Activated CD8-positive, alpha-beta memory T cell treated with anti-CD3 and anti-CD28 coated beads, Interleukin-2, amount 50 U/mL, for 1 hour (primary cell): ENCODE data around the gene SBK2.
A peak's percentile ranks its signal among the peaks of the same experiment; 100 is the strongest.
"Not testable (repeated sequence)": the region's sequence is repeated elsewhere in the genome, so short reads cannot be mapped to it uniquely, and the experiment has no call there.

Experiments used
- DNase-seq: peaks from one replicate; pipeline ENCODE4 v3.0.0-alpha.2; 2020; ENCODE audit errors: extremely low read depth

SBK2 gene

DNA sequence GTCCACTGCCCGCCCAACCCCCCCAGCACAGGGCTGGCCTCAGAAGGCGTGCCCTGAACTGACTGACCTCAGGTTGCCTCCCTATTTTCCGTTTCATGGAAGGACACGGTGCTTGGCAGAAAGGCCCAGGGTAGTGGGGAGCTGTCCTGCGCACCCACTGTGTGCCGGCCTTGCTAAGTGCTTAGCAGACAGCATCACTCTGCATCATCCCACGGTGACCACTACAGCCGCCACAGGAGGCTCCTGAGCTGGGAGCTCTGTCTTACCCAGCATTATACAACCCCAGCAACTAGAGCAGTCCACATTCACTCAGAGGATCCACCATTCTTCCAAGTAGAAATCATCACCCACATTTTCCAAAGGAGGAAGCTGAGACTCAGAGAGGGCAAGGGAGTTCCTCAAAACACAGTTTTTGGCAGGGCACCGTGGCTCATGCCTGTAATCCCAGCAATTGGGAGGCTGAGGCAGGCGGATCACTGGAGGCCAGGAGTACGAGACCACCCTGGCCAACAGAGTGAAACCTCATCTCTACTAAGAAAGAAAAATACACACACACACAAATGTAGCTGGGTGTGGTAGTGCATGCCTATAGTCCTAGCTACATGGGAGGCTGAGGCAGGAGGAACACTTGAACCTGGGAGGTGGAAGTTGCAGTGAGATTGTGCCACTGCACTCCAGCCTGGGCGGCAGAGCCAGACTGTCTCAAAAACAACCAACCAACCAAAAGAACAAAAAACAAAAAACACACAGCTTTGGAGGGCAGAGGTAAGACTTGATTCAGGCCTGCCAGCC lies 1.6 kb downstream of the SBK2 start:
- DNase-seq, result no peak

DNA sequence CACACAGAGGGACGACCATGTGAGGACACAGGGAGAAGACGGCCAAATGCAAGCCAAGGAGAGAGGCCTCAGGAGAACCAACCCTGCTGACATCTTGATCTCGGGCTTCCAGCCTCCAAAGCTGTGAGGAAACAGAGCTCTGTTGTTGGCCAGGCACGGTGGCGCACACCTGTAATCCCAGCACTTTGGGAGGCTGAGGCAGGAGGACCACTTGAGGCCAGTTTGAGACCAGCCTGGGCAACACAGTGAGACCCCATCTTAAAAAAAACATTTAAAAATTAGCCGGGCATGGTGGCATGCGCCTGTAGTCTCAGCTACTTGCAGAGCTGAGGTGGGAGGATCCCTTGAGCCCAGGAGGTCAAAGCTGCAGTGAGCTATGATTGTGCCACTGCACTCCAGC lies 2.7 kb downstream of the SBK2 start:
- DNase-seq, result not testable (repeated sequence)

DNA sequence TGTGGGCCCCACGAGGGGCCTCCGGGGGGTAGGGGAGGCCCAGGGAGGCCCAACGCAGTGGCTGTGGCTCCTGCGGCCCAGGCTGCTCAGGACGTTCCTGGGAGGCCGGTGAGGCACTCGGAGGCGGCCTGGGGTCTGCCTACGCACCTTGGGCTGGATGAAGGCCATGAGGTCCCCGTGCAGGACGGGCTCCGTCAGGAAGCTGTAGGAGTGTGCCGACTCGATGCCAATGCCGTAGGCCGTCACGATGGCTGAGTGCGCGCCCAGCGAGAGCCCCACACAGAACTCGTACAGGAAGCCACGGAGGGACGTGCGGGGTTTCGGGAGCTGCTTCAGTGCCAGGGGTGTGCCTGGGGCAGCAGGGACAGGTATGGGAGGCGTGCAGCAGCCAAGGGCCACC lies 5.9 kb downstream of the SBK2 start:
- DNase-seq, result no peak

DNA sequence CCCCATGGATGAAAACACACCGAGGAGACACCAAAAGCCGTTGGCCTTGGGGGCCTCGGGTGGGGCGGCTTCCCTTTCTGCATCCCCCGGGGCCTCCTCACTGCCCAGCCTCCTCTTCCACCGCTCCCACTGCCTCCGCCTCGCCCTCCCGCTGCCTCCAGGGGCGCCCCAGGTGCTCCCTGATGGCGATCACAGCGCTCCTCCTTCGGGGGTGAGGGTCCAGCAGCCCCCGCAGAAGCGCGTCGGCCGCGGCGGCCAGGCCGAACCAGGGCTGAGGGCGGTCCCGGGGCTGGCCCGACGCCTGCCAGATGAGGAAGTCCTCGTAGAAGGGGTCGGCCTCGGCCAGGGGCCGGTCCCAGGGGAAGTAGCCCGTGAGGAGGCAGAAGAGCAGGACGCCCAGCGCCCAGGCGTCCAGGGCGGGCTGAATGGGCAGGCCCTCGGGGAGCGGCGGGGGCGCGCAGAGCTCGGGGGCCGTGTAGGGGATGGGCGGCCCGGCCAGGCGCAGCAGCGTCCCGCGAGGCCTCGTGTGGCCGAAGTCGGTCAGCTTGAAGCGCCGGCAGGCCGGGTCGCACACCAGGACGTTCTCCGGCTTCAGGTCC lies 7.2 kb downstream of the SBK2 start:
- no peak for DNase-seq

DNA sequence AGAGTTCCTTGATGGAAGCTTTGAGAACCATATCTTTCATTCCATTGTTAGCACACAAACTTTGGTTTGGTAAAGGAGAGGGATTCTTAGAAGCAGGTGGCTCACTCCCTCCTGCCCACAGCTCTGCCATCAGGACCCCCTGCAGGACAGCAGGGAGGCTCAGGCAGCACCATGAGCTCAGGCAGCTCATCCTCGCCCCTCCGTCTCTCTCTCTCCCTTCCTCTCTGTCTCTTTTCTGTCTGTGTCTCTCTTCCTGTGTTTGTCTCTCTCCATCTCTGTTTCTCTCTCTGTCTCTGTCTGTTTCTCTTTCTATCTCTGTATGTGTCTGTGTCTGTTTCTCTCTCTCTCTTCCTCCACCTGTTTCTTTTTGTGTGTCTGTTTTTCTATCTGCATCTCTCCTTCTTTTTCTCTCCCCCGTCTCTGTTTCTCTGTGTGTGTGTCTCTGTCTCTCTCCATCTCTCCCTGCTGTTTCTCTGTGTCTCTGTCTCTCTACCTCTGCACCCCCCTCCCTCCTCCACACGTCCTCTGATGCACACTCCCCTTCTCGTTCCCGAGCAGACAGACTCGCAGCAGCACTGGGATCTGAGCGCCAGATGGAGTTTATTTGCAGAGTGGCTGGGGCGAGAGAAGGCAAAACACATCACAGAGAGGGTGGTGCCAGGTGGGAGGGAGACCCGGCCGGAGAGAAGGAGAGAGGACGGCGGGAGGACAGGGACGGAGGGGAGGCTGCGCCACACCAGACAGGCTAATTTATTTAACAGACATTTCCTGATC lies 8.7 kb downstream of the SBK2 start:
- DNase-seq, result no peak

DNA sequence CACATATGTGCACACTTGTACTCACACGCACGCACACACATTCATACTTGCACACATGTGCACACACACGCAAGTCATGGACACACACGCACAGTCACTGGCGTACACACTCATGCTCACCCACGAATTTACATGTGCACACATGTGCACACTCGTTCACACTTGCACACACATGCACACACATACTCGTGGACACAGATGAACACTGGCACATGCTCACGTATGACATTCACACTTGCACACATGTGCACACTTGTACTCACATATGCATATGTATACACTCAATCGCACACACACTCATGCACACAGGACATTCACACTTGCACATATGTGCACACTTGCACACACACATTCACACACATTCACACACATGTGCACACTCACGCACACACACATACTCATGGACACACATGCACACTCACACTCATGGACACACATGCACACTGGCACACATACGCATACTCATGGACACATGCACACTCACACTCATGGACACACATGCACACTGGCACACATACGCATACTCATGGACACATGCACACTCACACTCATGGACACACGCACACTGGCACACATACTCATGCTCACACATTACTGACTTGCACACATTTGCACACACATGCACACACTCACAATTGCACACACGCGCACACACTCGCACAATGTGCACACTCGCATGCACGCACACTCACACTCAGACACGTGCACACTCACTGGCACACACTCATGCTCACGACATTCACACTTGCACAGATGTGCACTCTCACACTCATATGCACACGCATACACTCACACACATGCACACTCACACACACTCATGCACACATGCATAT lies 9.5 kb downstream of the SBK2 start:
- no peak for DNase-seq

DNA sequence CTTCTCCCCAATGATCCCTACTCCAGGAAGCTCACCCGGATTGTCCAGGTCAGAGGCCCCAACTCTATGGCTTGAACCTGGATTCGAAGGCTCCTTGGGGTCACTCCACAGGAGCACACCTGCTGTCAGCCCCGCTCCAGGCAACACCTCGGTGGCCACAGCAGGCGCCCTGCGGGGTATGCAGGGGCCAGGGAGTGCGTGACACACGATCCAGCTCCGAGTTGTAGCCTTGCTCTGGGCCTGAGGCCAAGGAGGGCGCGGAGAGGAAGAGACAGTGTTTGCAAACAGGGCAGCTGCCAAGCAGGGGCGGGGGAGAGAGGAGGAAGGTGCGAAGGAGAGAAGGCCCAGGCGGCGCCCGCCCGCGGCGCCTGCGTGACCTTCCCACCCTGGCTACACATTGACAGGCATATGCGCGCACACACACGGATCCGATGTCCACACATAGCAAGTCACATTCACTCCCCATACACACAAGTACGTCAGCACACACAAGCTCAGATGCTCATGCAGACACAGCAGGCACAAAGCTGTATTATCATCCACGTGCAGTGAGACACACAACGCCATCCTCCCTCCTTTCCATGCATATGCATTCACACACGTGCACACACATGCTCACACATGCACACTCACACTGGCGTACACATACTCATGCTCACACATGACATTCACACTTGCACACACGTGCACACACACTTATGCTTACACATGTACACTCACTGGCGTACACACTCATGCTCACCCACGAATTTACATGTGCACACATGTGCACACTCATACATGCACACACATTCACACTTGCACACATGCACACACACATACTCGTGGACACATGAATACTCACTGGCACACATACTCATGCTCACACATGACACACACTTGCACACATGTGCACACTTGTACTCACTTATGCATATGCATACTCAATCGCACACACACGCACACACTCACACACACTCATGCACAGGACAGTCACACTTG lies 10.4 kb downstream of the SBK2 start:
- no peak for DNase-seq

DNA sequence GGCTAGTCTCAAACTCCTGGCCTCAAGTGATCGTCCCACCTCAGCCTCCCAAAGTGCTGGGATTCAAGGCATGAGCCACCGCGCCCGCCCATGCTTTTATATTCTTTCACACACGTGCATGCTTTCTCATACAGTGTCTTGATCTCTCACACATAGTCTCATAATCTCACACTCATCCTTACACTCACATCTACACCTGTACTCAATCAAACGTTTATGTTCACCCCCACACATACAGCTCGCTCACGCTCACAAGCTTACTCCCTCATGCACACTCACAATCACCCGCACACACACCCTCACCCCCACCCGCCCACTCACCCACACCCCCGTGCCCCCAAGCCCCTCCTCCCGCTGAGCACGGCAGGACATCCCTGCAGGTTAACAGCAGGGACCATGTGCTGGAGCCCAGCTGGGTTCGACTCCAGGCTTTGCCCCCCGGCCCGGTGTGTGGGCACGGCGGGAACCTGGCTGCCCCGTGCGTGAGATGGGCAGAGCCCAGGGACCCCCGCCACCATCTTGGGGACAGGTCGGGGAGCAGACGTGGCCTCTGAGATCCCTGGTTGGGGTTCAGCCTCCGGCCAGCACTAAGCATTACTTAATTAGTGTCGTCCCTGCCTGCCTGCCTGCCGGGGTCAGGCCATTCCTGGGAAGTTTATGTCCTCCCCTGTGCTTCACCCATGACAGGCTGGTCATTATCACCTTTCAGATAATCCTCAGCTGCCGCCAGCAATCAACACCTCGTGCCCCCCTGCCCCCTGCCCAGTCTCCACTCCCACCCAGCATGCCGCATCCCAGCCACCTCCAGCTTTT lies 11.4 kb downstream of the SBK2 start:
- no peak for DNase-seq

DNA sequence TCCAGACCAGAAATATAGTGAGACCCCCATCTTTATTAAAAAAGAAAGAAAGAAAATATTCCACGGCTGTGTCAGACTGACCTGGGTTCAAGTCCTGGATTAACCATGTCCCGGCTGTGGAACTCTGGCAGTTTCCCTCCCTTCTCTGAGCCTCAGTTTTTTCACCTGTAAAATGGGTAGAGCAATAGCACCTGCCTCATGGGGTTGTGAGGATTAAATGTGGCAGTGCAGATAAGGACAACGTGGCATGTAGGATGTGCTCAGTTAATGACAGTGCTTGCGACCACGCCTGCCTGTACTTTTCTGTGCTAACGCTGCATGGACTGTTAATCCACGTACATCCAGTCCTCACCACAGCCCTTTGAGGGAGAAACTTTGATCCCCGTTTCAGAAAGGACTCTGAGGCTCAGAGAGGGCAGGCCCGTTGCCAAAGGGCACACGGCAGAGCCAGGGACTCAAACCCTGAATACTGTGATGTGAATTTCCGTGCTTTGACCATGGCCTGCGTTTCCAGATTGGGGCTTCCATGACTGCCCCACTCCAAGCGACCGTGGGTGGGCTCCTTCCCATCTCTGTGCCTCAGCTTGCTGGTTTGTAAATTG lies 16.1 kb downstream of the SBK2 start:
- no peak for DNase-seq

DNA sequence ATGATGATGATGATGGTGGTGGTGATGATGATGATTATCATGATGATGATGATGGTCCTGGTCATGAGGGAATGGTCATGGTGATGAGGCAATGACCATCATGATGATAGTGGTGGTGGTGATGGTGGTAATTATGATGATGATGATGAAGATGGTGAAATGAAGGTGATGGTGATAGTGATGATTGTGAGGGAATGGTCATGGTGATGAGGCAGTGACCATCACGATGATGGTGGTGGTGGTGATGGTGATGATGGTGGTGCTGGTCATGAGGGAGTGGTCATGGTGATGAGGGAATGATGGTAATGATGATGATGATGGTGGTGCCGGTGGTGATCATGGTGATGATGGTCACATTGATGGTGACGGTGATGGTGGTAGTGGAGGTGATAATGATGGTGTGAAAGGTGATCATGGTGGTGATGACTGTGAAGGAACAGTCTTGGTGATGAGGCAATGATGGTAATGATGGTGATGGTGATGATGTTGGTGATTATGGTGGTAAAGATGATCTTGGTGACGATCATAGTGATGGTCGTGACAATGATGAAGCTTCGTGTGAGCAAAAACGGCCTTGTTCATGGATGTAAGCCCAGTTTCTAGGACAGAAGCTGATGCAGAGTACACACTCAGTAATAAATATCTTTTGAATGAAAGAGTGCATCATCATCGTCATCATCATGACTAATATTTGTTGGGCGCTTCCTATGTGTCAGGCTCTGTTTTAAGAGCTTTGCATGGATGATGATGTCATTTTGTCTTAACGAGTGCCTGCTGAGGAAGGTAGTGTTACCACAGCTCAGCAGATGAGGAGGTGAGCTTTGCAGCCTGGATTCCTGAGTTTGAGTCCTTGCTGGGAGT lies 17.3 kb downstream of the SBK2 start:
- no peak for DNase-seq

DNA sequence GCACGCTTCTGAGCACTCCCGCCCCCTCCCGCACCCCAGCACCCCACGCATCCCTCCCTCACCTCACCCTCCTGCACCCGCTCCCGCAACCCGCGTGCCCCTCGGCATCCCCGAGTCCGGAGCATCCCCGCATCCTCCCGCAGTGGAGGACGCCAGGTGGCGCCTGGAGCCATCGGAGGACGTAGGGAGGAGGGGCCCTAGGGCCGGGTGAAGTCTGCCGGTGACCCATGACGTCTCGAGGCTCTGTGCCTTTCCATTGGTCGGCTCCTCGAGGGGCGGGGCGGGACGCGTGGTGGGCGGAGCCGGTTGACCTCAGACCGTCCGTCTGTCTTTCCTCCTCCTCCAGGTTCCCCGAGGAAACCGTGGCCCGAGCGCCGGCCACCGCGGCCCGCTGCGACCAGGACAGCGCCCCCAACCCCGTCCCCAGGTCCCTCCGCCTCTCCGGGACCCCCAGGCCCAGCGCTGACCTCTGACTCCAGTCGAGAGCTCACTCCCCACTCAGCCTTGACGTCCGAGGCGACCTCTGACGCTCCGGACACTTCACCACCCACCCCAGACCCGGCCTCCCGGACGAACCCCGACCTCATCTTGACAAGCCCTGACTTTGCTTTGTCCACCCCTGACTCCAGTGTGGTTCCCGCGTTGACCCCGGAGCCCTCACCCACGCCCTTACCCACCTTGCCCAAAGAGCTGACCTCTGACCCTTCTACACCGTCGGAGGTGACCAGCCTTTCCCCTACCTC lies 19.9 kb downstream of the SBK2 start:
- DNase-seq, result peak; percentile 70

DNA sequence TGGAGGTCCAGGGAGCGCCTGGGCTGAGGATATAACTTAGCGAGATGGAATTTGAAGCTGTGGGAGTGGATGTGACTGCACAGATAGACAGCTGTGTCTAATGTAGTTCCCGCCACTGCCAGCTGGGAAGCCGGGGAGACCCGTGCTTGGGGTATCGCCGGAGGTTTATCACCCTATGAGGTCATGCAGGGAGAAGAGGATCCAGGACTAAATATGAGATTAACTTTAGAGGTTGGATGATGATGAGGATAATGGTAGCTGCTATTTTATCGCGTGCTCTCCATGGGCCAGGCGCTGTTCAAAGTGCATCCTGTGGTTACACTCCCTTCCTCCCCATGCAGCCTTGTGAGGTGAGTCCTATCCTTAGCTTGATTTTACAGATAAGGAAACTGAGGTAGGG lies 28.8 kb downstream of the SBK2 start:
- DNase-seq, result no peak

DNA sequence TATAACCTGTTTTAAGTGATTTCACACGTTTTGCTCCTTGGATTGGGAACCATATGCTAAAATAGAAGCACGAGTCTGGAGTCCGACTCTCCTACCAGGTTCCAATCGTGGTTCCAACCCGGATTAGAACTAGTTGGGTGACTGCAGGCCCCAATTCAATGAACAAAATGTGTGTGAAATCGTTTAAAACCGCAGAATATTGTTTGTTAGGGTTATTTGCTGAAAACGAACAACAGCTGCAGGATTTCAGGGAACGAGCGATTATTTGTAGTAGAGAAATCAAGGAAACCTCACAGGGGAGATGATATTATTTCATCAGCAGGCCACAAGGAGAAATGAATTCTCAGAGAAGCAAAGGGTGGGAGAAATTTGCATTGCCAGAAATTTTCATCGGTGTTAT lies 32.0 kb downstream of the SBK2 start:
- DNase-seq, result no peak

DNA sequence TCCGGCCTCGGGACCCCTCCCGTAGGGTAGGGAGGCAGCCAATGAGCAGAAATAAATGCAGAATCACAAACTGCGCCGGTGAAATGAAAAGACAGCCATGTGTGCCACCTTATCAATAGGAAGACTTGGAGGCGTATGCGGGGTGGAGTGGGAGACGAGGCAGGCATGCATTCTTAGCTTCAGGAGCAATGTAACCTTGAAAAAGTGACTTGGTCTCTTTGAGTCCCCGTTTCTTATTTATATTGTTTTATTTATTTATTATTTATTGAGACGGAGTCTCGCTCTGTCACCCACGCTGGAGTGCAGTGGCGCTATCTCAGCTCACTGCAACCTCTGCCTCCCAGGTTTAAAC lies 32.7 kb downstream of the SBK2 start:
- no peak for DNase-seq

DNA sequence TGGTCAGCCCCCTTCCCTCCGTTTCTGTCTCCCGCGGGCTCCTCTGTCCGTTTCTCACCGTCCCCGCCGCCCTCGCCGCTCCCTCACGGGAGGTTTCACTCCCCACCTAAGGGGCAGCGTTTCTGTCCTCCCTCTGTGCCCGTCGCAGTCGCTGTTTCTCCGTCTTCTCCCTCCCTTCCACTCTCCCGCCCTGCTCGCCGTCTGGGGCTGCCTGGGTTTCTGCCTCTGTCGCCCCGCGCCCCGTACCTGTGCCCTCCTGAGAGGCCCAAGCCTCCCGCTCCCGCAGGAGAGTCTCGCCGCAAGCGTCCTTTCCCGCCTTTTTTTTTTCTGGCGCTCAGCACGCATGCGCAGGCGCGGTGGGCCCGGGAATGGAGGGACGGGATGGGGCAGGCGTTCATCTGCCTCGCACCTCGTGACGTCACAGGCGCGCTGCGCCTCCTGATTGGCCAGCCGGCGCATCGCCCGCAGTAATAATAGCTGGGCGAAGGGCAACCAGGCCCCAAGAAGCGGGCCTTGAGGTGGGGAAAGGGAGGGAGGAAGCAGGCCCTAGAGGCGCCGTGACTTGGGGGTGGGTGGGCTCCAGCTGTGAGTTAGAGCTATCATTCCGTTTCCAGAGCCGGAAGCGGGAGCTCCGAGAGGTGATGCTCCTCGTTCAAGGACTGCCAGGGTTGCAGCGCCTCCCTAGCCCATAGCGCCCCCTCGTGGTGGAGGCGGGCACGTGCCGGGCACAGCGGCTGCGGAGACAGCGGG lies 33.3 kb downstream of the SBK2 start:
- peak; percentile 71 for DNase-seq

DNA sequence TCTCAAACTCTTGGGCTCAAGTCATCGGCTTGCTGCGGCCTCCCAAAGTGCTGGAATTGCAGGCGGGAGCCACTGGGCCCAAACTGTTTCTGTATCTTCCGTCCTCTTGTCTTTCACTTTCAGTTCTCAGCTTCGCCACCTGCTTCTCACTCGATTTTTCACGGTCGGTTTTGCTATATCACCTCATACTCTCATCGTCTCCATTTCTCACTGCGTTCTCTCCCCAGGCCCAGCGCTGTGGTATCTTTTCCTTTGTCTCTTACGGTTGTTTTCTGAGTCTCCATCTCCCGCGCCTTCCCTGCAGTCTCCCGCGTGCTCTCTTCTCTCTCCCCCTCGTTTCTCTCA lies 33.8 kb downstream of the SBK2 start:
- DNase-seq, result no peak

DNA sequence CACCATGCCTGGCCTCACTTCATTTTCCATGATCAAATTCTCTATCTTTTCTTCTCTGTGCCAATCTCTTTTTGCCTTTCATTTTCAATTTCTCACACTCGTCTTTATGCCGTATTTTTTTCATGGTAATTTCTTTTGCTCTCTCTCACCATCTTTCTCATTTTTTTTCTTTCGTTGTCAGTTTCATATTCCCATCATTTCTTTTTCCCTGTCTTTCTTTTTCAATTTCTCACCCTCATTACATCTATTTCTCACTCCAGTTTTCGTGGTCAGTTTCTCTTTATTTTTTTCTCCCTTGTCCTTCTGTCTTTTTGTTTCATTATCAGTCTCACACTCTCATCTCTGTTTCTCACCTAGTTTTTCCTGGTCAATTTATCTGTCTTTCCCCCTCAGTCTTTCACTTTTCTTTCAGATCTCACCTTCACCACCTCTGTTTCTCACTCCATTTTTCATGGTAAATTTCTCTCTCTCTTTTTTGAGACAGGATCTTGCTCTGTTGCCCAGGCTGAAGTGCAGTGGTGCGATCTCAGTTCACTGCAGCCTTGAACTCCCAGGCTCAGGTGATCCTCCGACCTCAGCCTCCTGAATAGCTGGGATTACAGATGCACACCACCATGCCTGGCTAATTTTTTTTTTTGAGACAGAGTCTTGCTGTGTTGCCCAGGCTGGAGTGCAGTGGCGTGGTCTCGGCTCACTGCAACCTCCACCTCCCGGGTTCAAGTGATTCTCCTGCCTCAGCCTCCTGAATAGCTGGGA lies 34.6 kb downstream of the SBK2 start:
- no peak for DNase-seq
